GM21515 (cell line): Measurements from ENCODE around the gene GPR45.

Source experiments
- ATAC-seq: cut with Tn5 transposase; IDR thresholded peaks from one replicate; pipeline ENCODE4 v1.9.1; 2021; ENCODE audit not compliant: unreplicated experiment

GPR45 gene

GRCh38 chr2:105254531-105255210 lies 13.1 kb downstream of the GPR45 start:
- no peak for ATAC-seq

DNA sequence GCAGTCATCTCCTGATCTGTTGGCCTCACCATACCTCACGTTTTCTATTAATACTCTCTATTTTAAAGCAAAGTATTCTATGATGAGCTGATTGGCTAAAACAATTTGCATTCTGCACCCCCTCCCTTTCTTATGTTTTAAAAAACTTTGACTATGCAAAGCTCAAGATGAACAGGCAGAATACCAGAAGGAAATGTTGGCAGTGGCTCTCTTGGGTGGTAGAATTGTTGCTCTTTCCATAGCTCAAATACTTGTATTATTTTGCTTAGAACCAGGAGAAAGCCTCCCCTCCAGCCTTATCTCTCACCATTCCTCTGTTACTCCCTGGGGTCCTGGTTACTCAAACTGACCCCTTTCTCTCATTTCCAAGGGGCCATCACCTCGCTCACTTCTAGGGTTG lies 14.4 kb downstream of the GPR45 start:
- no peak for ATAC-seq

DNA sequence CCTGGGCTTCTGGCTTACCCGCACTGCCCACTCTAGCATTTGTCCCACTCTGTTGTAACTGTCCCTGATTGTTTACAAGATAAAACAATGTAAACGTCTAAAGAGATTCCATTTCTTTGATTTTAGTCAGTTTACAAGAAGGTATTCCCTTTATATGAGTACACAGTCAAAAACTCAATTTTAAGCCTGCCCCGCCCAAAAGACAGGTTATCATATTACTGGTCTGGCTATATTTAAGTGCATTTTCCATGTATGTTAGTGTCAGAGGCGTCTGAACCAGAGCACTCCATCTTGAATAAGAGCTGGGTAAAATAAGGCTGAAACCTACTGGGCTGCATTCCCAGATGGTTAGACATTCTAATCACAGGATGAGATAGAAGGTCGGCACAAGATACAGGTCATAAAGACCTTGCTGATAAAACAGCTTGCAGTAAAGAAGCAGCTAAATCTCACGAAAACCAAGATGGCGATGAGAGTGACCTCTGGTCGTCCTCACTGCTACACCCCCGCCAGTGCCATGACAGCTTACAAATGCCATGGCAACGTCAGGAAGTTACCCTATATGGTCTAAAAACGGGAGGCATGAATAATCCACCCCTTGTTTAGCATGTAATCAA lies 15.0 kb downstream of the GPR45 start:
- no peak for ATAC-seq

DNA sequence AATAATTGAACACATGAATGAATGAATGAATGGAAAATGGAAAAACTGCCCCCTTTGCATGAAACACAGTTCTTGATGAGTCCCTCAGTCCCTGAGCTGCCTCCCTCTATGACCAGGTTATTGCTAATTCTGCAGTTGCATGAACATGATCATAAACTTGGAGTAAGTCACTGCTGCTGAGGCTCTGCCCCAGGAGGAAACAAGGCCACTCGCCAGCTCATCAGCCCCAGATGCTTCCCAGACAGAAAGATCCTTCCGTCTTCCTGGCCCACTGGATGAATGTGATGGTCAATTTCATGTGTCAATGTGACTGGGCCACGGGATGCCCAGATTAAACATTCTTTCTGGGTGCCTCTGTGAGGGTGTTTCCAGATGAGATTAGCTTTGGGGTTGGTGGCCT lies 16.4 kb downstream of the GPR45 start:
- ATAC-seq: no peak

- ATAC-seq: no peak
These were observed 17.4 kb downstream of the GPR45 start for GRCh38 chr2:105258835-105259350.

GRCh38 chr2:105261061-105261460 lies 19.5 kb downstream of the GPR45 start:
- no peak for ATAC-seq

DNA sequence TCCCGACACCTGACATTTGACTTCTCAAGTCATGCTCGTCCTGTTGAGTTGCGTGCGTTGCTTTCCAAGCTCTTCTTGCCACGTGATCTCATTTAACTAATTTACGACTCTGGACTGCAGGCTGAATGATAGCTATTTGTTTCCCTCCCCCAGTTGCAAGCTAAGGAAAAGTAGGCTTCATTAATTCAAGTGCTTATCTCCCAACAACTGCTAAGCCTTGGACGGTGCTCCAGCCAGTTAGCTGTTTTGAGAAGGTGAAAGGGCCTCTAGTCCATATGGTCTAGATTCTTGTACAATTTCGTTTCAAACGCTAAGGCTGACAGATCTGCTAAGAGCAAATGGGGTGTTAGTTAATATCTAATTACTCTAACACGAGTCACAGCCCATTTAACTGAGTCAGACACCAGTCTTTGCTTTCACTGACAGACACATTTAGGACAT lies 21.1 kb downstream of the GPR45 start:
- no peak for ATAC-seq

- ATAC-seq: no peak
These were observed 27.9 kb downstream of the GPR45 start for GRCh38 chr2:105269426-105269825.

GRCh38 chr2:105271393-105272045 lies 30.0 kb downstream of the GPR45 start:
- no peak for ATAC-seq

DNA sequence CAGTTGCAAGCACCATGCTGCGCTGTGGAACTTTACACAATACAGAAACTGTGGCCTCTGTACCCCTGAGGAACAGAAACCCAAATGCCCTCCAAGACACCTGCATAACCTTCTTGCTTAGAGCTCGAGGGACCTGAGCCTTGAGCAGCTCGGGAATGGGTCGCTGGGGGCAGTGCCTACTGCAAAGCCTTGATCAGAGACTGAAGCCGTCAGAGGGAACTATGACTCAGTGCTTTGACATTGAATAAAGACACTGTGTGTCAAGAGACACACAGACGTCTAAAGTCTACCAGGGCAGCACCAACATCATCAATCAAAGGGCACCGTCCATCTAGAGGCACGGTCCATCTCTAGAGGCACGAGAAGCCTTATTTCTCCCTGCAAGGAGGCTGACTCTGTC lies 30.6 kb downstream of the GPR45 start:
- ATAC-seq: no peak

DNA sequence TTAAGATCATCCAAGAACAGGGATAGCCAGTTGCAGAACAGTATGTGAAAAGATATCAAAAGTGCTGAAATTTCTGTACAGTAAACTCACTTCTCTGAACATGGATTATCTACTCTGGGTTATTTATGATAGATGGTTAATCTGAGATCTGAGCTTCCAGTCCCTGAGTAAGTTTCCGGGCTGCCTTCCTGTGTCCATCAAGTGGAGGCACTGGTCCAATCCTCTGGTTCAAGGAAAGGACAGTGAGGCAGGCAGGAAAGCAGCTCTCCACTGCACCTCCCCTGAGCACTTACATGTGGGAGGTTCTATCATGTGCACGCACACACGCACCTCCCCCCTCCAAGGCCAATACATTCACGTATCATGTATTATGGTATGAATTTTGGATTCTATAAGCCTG lies 32.5 kb downstream of the GPR45 start:
- no peak for ATAC-seq

- ATAC-seq: no peak
These were observed 37.1 kb downstream of the GPR45 start for GRCh38 chr2:105278654-105279053.

- no peak for ATAC-seq
These were observed 37.6 kb downstream of the GPR45 start for GRCh38 chr2:105279126-105279525.

- ATAC-seq: no peak
These were observed 38.7 kb downstream of the GPR45 start for GRCh38 chr2:105280281-105280680.

DNA sequence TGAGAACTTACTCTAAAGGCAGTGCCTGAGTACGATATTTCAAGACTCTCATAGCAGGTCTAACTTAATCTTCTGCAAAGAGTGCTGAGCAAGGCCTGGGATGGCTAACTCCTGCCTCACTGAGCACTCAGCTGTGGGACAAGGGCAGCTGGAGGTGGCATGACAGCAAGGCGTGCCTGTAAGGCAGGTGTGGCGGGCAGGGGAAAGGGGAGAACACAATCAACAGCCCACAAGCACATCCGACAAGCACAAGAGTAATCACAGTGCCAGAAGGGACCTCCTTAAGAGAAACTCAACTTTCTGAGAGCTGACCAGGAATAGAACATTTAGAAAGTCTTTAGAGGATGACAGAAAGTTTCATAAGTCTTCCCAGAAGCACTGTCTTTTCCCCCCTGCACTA lies 42.0 kb downstream of the GPR45 start:
- ATAC-seq: no peak

DNA sequence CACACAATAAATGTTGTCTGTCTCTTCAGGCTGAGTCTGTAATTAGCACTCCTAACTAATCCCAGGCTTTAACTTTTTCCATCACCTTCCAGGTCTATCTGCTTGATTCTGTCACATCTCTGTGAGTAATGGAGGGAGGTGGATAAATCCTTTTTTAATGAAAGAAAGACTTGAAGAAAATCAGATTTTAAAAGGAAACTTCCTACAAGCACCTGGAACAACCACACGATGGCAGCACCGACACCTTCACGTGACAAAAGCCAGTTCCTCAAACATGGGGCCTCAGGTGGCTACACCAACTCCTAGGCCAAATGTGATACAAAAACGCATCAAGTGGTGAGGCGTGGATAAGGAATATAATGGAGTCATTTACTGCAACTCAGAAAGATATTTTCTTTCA lies 46.1 kb downstream of the GPR45 start:
- no peak for ATAC-seq

DNA sequence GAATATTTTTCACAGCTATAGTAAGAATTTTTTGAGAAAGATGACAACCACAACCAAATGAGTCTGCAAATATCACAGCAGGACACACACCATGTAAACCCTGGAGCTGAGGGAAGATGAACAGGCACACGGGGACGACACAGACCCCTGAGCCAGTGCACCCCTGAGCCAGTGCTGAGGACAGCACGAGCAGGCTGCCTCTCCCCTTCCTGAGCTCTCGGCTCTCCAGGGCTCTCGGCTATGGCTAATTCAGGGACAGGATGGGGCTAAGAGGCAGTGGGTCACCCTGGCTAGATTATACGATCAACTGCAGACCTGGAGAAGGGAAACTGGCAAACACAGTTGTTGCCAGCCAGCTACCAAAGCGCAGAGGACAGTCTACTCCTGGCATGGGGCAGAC lies 46.6 kb downstream of the GPR45 start:
- no peak for ATAC-seq

GRCh38 chr2:105290981-105291660 lies 49.6 kb downstream of the GPR45 start:
- no peak for ATAC-seq

GRCh38 chr2:105291981-105292380 lies 50.4 kb downstream of the GPR45 start:
- ATAC-seq: no peak
